ENCODE results near the gene ZBTB11.

GRCh38 chr3:101719604-101720185 is 42.8 kb upstream of the ZBTB11 start:
- TF ChIP-seq CTCF (IDR thresholded peaks at IDR 0.05) (no peak), EP300 (IDR thresholded peaks at IDR 0.05) (no peak), POLR2A (IDR thresholded peaks at IDR 0.05) (no peak)

Data from sigmoid colon (tissue), 4 donors.